ENCODE data around the gene RNF150.

RNF150 gene

DNA sequence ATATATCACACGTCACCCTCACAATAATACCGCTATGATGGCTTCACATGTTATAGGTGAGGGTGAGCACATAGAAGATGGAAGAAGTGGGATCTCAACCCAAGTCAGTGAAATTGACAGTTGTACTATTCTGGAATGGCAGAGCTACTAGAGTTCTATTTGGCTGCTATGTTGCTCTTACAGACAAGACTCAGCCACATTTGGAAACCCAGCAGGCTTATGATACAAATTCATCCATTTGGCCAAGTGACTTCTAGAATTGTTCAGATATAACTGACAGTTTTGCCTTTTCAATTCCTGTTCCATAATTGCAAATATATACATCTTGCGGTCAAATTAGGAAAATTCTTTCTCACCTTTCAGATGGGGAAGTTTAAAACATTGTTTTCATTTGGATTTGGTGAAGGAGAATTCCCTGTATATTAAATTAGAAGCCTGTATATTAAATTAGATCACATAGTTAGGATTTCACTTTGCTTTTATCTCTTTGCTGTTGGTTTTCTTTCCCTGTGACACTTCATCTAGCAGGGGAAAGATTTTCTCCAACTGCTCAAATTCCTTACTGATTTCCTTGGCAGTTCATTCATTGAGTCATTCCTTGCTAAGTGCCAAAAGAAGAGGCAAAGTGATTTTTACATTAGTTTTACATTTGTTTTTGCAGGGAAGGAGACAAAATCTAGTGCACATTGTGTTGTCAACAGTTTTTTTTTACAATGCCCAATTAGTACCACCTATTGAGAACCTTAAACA is 256.5 kb downstream of the RNF150 start:
- no peak overlapping the region for H3K4me3 ChIP-seq (ENCODE audit: low read length)
- H3K27me3 ChIP-seq (ENCODE audit: low read depth, low read length) = no peaks in the 10 kb centered on the region
- H3K4me2 ChIP-seq (ENCODE audit: low read length) = no peak overlapping the region
- no peaks in the 10 kb centered on the region for H3K36me3 ChIP-seq (replicated peaks; ENCODE audit: low read depth, low read length)
- no peak overlapping the region for H2AFZ ChIP-seq (ENCODE audit: low read depth, low read length)
- H3K27ac ChIP-seq (ENCODE audit: low read length) = no peak overlapping the region
- H3K79me2 ChIP-seq (ENCODE audit: low read length) = no peaks in the 10 kb centered on the region
- TF ChIP-seq, protein P1, sequence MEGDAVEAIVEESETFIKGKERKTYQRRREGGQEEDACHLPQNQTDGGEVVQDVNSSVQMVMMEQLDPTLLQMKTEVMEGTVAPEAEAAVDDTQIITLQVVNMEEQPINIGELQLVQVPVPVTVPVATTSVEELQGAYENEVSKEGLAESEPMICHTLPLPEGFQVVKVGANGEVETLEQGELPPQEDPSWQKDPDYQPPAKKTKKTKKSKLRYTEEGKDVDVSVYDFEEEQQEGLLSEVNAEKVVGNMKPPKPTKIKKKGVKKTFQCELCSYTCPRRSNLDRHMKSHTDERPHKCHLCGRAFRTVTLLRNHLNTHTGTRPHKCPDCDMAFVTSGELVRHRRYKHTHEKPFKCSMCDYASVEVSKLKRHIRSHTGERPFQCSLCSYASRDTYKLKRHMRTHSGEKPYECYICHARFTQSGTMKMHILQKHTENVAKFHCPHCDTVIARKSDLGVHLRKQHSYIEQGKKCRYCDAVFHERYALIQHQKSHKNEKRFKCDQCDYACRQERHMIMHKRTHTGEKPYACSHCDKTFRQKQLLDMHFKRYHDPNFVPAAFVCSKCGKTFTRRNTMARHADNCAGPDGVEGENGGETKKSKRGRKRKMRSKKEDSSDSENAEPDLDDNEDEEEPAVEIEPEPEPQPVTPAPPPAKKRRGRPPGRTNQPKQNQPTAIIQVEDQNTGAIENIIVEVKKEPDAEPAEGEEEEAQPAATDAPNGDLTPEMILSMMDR (IDR thresholded peaks at IDR 0.05; ENCODE audit: low read depth, low read length) = no peak
- no peak for TF ChIP-seq EZH2phosphoT487 (IDR thresholded peaks at IDR 0.05; ENCODE audit: low read depth)
- no peaks in the 10 kb centered on the region for H4K20me1 ChIP-seq (ENCODE audit: insufficient read depth, low read length)
- H3K9me3 ChIP-seq (ENCODE audit: insufficient read depth, low read length) = no peaks in the 10 kb centered on the region
- H3K9ac ChIP-seq (ENCODE audit: low read length) = no peak overlapping the region
- H3K4me1 ChIP-seq (ENCODE audit: low read length) = no peaks in the 10 kb centered on the region; the same call in 1 of the 2 replicates

DNA sequence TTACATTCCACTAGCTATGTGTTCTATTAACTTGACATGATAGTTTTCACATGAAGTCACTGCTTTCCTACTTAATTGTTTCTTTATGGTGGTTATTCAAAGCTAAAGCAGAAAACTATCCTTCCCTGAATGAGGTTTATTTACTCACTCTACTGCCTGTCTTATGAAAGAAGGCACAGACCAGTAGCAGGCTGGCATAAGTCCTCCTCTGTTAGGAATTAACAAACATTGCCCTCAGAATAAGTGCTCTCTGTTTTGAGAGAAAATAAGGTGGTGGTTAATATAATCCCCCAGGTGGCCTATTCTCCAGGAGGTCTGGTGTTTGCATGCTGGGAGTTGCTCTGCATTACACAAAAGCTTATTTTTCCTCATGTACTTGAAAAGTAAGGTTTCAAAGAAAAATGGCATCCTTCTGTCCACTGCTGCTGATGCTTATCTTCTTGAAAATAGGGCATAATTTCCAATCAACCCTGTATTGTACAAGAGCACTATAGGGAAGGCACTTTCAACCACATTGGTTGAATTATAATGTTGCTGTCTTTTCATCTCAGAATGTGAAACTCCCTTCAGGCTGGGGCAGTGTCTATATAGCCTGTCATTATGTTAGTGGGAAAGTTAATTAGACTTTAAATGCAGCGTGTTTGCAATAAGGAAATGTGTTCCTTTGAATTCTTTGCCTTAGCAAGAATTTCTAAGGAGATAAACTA is 257.4 kb downstream of the RNF150 start:
- no peaks in the 10 kb centered on the region for H3K9me3 ChIP-seq (ENCODE audit: insufficient read depth, low read length)
- H3K27ac ChIP-seq (ENCODE audit: low read length) = no peak overlapping the region
- TF ChIP-seq, protein P1 (IDR thresholded peaks at IDR 0.05; ENCODE audit: low read depth, low read length) = no peak
- no peak for TF ChIP-seq EZH2phosphoT487 (IDR thresholded peaks at IDR 0.05; ENCODE audit: low read depth)
- H4K20me1 ChIP-seq (ENCODE audit: insufficient read depth, low read length) = no peaks in the 10 kb centered on the region
- no peak overlapping the region for H3K4me3 ChIP-seq (ENCODE audit: low read length)
- H3K79me2 ChIP-seq (ENCODE audit: low read length) = no peaks in the 10 kb centered on the region
- H3K4me1 ChIP-seq (ENCODE audit: low read length) = no peaks in the 10 kb centered on the region; the same call in 1 of the 2 replicates
- no peak overlapping the region for H3K9ac ChIP-seq (ENCODE audit: low read length)
- H3K27me3 ChIP-seq (ENCODE audit: low read depth, low read length) = no peaks in the 10 kb centered on the region
- H2AFZ ChIP-seq (ENCODE audit: low read depth, low read length) = no peak overlapping the region
- H3K36me3 ChIP-seq (replicated peaks; ENCODE audit: low read depth, low read length) = no peaks in the 10 kb centered on the region
- no peak overlapping the region for H3K4me2 ChIP-seq (ENCODE audit: low read length)

DNA sequence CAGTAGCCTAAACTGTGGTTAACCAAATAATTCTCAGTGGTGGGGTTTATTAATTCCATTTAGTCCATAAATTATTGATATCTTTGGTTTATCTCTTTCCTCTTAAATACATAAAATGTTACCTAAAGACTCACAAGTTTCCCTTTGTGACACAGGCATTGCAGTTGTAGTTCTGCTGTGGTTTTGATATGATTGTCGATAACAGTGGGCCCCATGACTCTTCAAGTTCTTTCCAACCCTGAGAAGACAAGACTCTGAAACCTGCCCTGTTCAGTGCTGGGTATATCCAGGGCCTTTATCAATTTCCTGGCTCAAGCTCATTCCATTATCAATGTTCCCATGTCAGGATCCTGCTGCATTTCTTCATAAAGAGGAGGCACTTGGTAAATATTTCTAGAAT is 259.2 kb downstream of the RNF150 start:
- Histone ChIP-seq H3K36me3 (replicated peaks; ENCODE audit: low read depth, low read length) (no peaks in the 10 kb centered on the region), H3K27ac (ENCODE audit: low read length) (no peak overlapping the region), H3K79me2 (ENCODE audit: low read length) (no peaks in the 10 kb centered on the region), H3K4me3 (ENCODE audit: low read length) (no peak overlapping the region), H3K9me3 (ENCODE audit: insufficient read depth, low read length) (no peaks in the 10 kb centered on the region), H3K27me3 (ENCODE audit: low read depth, low read length) (no peaks in the 10 kb centered on the region), H3K4me2 (ENCODE audit: low read length) (no peak overlapping the region), H2AFZ (ENCODE audit: low read depth, low read length) (no peak overlapping the region), H3K4me1 (ENCODE audit: low read length) (peaks cover 6% of the 10 kb centered on the region), H3K9ac (ENCODE audit: low read length) (no peak overlapping the region), H4K20me1 (ENCODE audit: insufficient read depth, low read length) (no peaks in the 10 kb centered on the region)
- TF ChIP-seq, protein P1 (IDR thresholded peaks at IDR 0.05; ENCODE audit: low read depth, low read length) = no peak
- TF ChIP-seq EZH2phosphoT487 (IDR thresholded peaks at IDR 0.05; ENCODE audit: low read depth) = no peak

DNA sequence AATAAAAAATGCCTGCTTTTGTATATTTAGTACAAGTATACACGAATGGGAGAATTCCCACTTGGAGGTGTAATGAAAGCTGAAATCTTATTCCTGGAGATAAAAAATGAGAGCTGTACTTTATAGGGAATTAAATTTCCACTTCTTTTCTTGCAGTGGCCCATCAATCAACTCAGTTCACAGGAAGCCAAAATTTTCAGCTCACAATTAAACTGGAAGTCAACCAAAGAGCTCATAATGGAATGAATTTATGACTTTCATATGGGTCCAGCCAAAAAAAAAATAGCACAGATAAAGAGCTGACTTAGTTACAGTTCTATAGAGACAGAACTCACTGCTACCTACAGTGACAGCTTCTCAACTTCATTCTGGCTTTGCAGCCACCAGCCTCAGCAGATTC is 261.9 kb downstream of the RNF150 start:
- H3K27ac ChIP-seq (ENCODE audit: low read length) = no peak overlapping the region

More for the DNA sequence above, 261.9 kb downstream of the RNF150 start:
- Histone ChIP-seq H3K79me2 (ENCODE audit: low read length) (no peaks in the 10 kb centered on the region), H3K4me3 (ENCODE audit: low read length) (no peak overlapping the region), H3K4me2 (ENCODE audit: low read length) (no peak overlapping the region), H3K36me3 (replicated peaks; ENCODE audit: low read depth, low read length) (no peaks in the 10 kb centered on the region), H2AFZ (ENCODE audit: low read depth, low read length) (no peak overlapping the region), H4K20me1 (ENCODE audit: insufficient read depth, low read length) (no peaks in the 10 kb centered on the region), H3K9ac (ENCODE audit: low read length) (no peak overlapping the region), H3K27me3 (ENCODE audit: low read depth, low read length) (peaks cover 3% of the 10 kb centered on the region; the same call in 1 of the 2 replicates), H3K4me1 (ENCODE audit: low read length) (peaks cover 6% of the 10 kb centered on the region), H3K9me3 (ENCODE audit: insufficient read depth, low read length) (no peaks in the 10 kb centered on the region)
- no peak for TF ChIP-seq EZH2phosphoT487 (IDR thresholded peaks at IDR 0.05; ENCODE audit: low read depth)
- TF ChIP-seq, protein P1 (IDR thresholded peaks at IDR 0.05; ENCODE audit: low read depth, low read length) = no peak

All from OCI-LY3 (cell line).